ENCODE results near the gene ANKRD16. TPM values are rescaled to one million over a fixed set of nuclear protein-coding genes. Genes with fewer than 3 reads are reported as not detected.

ANKRD16 gene
- total and polyA plus RNA-seq, 2 of the 13 experiments (the other 11 are each of a cell fraction or from before 2014, with no cell fraction given) = 8.0 to 11.4 TPM

DNA sequence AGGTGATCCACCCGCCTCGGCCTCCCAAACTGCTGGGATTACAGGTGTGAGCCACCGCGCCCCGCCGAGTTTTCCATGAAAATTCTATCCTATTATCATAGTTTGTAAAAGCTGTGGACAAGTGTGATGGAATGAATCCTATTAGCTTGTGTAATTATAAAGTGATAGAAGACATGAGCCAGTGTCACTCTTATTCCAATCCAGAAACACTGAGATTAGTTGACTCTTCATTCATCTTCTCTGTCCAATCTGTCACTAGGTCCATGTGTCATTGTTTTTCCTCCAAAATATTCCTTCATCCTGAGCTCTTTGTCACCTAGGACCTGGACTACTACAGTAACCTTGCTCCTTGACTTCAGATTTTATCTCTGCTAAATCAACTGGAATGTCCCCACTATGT lies 13.9 kb upstream of the ANKRD16 start:
- in situ Hi-C loops (cut with HindIII; ENCODE audit: extremely low pct_ligation_motif_present, low pct_unique_long_range_greater_than_20kb) = no loop called here
- Histone ChIP-seq H3K4me3 (replicated peaks in 1 of 3; ENCODE audit: insufficient read depth in 1 of 3, low read depth in 2 of 3, low read length in 3 of 3) (no peak overlapping the region), H3K36me3 (replicated peaks in 1 of 2; ENCODE audit: control insufficient read depth in 1 of 2, insufficient read depth in 2 of 2, low read length in 2 of 2) (peaks cover 7 to 12% of the 10 kb centered on the region in 2 experiments; a peak in 4 of 5 replicates), H4K20me1 (ENCODE audit: insufficient read depth, low read length) (no peaks in the 10 kb centered on the region), H3K27ac (ENCODE audit: extremely low read length, insufficient read depth, low read length) (no peak overlapping the region), H2AFZ (ENCODE audit: low read length) (no peak overlapping the region), H3K27me3 (ENCODE audit: control insufficient read depth in 1 of 2, insufficient read depth in 2 of 2, low read length in 2 of 2) (no peaks in the 10 kb centered on the region), H3K4me2 (ENCODE audit: low read depth, low read length) (no peak overlapping the region), H3K9me3 (ENCODE audit: low read length) (no peaks in the 10 kb centered on the region), H3K79me2 (ENCODE audit: insufficient read depth, low read length) (peaks cover 9% of the 10 kb centered on the region), H3K4me1 (ENCODE audit: insufficient read depth, low read length) (no peaks in the 10 kb centered on the region), H3K9ac (ENCODE audit: insufficient read depth, low read depth, low read length) (no peak overlapping the region)
- intact Hi-C loops (cut with micrococcal nuclease; ENCODE audit: unreplicated experiment) = no loop called here
- ChIA-PET CTCF (ENCODE audit: low intra/inter-chr PET ratio, low total read pairs) (no interaction called here), POLR2A (no interaction called here)
- ATAC-seq = no peak
- no peak for FAIRE-seq
- BruUV-seq (replicated peaks) = no TSS peak
- no peak for TF ChIP-seq CBFB (CRISPR knock-in tag; IDR thresholded peaks at IDR 0.05)
- no peak for TF ChIP-seq ZNF333 (CRISPR knock-in tag; IDR thresholded peaks at IDR 0.05; ENCODE audit: borderline replicate concordance)
- no peak for TF ChIP-seq MAF1 (CRISPR knock-in tag; IDR thresholded peaks at IDR 0.05; ENCODE audit: borderline replicate concordance)
- TF ChIP-seq ZNF33B (CRISPR knock-in tag; IDR thresholded peaks at IDR 0.05) = no peak
- TF ChIP-seq ZNF383 (CRISPR knock-in tag; IDR thresholded peaks at IDR 0.05; ENCODE audit: borderline replicate concordance) = no peak
- 97% methylated on average over 6 of the region's 6 CpGs for WGBS (ENCODE audit: low lambda C conversion rate)
- no peak for DNase-seq (ENCODE audit: low spot score)

DNA sequence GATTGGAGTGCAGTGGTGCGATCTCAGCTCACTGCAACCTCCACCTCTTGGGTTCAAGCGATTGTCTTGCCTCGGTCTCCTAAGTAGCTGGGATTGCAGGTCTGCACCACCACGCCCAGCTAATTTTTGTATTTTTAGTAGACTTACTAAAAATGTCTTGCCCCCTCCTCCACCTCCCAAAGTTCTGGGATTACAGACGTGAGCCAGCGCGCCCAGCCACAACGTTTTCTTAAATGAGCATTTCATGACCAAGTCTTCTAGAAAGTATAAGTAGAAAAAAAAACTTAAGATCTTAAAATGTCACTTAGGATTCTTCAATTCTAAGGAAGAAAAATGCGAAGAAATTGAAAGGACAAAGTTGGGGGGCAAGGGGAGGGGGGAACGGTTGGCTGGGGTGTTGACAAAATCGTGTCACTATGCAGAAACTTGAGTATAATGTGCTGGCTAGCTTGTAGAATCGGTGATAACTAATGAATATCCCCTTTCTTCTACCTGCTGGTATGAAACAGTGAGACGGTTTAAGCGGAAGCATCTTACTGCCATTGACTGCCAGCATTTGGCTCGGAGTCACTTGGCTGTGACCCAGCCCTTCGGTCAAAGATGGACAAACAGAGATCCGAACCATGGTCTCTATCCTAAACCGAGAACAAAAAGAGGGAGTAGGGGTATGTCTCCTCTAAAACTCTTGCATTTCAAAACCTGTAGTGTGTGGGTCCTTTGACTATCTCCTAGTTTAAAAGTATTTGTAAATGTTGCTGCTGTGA lies 13.0 kb upstream of the ANKRD16 start:
- TF ChIP-seq ZSCAN22 (CRISPR knock-in tag; IDR thresholded peaks at IDR 0.05) (no peak), ZNF713 (CRISPR knock-in tag; IDR thresholded peaks at IDR 0.05) (no peak), EED (CRISPR knock-in tag; IDR thresholded peaks at IDR 0.05) (no peak)
- WGBS (ENCODE audit: low lambda C conversion rate) = 94% methylated on average over 18 of the region's 18 CpGs
- Histone ChIP-seq H2AFZ (ENCODE audit: low read length) (no peak overlapping the region), H3K79me2 (ENCODE audit: insufficient read depth, low read length) (peaks cover 9% of the 10 kb centered on the region), H3K36me3 (replicated peaks in 1 of 2; ENCODE audit: control insufficient read depth in 1 of 2, insufficient read depth in 2 of 2, low read length in 2 of 2) (peaks cover 7 to 9% of the 10 kb centered on the region in 2 experiments; a peak in 4 of 5 replicates), H3K4me1 (ENCODE audit: insufficient read depth, low read length) (no peaks in the 10 kb centered on the region), H3K27ac (ENCODE audit: extremely low read length, insufficient read depth, low read length) (no peak overlapping the region), H4K20me1 (ENCODE audit: insufficient read depth, low read length) (no peaks in the 10 kb centered on the region), H3K9ac (ENCODE audit: insufficient read depth, low read depth, low read length) (no peak overlapping the region), H3K4me3 (replicated peaks in 1 of 3; ENCODE audit: insufficient read depth in 1 of 3, low read depth in 2 of 3, low read length in 3 of 3) (no peak overlapping the region), H3K9me3 (ENCODE audit: low read length) (no peaks in the 10 kb centered on the region), H3K27me3 (ENCODE audit: control insufficient read depth in 1 of 2, insufficient read depth in 2 of 2, low read length in 2 of 2) (no peaks in the 10 kb centered on the region), H3K4me2 (ENCODE audit: low read depth, low read length) (no peak overlapping the region)
- in situ Hi-C loops (cut with HindIII; ENCODE audit: extremely low pct_ligation_motif_present, low pct_unique_long_range_greater_than_20kb) (no loop called here), intact Hi-C loops (cut with micrococcal nuclease; ENCODE audit: unreplicated experiment) (no loop called here)
- FAIRE-seq = no peak
- BruUV-seq (replicated peaks) = no TSS peak
- no peak for ATAC-seq
- ChIA-PET POLR2A (no interaction called here), CTCF (ENCODE audit: low intra/inter-chr PET ratio, low total read pairs) (no interaction called here)
- DNase-seq (ENCODE audit: low spot score) = no peak
